ENCODE results near the gene GNA12. TPM values are rescaled to one million over a fixed set of nuclear protein-coding genes. Genes with fewer than 3 reads are reported as not detected.

Gene GNA12
- polyA plus RNA-seq, 1 of the 3 experiments (the other 2 are of a cell fraction): 64.8 TPM

DNA sequence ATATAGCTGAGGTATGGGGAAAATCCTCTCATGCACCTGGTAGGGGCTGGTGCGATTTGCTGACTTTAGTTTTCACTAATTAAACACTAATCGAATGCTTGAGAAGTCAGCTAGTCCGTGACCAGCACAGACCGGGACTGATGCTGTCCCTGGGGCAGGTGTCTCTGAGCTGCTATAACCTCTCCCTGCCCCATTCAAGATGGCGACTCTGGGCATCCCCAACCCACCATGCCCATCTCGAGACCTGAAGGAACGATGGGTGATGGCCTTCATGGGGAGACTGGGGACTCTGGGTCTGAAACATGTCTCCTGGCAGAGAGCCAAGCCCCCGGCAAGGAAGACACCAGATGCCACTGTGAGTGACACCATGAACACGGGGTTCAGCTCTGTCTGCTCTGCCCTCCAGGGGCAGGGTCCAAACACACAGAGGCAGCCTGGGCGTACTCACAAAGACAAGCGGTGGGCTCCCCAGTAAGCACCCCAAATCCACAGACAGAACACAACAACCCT, 57.4 kb downstream of the GNA12 start:
- Histone ChIP-seq H2AFZ (ENCODE audit: low read depth) (no peak overlapping the region), H3K79me2 (ENCODE audit: insufficient read depth) (peaks cover 20% of the 10 kb centered on the region; the same call in 1 of the 2 replicates), H3K27ac (ENCODE audit: low read depth in 2 of 2, low read length in 1 of 2) (no peak overlapping the region), H3K9me2 (no peaks in the 10 kb centered on the region), H3K4me1 (ENCODE audit: control insufficient read depth in 1 of 2, insufficient read depth in 2 of 2, low read depth in 1 of 2, low read length in 1 of 2) (peaks cover 0 to 21% of the 10 kb centered on the region in 2 experiments; a peak in 2 of 4 replicates), H3K4me3 (ENCODE audit: low read depth in 2 of 2, low read length in 1 of 2) (no peak overlapping the region), H3K4me2 (no peak overlapping the region), H3K9ac (no peak overlapping the region), H3K9me3 (no peaks in the 10 kb centered on the region), H3K27me3 (ENCODE audit: insufficient read depth) (no peaks in the 10 kb centered on the region), H3F3A (replicated peaks; ENCODE audit: insufficient read depth) (no peaks in the 10 kb centered on the region), H3K36me3 (replicated peaks in 1 of 2; ENCODE audit: control insufficient read depth in 1 of 2, insufficient read depth in 2 of 2, low read length in 1 of 2) (peaks cover 2 to 20% of the 10 kb centered on the region in 2 experiments), H4K20me1 (ENCODE audit: insufficient read depth) (no peaks in the 10 kb centered on the region)
- DNase-seq: no peak
- ChIA-PET CTCF (interaction anchor here (0.6 to 1.4 kb wide), 4 partner anchors 8 to 864 kb away, joined by 3 to 4 read pairs (median 4); no protein-coding TSS in a partner anchor), POLR2A (no interaction called here)
- WGBS (ENCODE audit: low lambda C conversion rate): 96% methylated on average over 9 of the region's 11 CpGs
- no peak for TF ChIP-seq MAX (IDR thresholded peaks at IDR 0.05; ENCODE audit: low read depth)
- TF ChIP-seq NRF1 (IDR thresholded peaks at IDR 0.05; ENCODE audit: low read depth, low read length): no peak
- TF ChIP-seq, protein P1, sequence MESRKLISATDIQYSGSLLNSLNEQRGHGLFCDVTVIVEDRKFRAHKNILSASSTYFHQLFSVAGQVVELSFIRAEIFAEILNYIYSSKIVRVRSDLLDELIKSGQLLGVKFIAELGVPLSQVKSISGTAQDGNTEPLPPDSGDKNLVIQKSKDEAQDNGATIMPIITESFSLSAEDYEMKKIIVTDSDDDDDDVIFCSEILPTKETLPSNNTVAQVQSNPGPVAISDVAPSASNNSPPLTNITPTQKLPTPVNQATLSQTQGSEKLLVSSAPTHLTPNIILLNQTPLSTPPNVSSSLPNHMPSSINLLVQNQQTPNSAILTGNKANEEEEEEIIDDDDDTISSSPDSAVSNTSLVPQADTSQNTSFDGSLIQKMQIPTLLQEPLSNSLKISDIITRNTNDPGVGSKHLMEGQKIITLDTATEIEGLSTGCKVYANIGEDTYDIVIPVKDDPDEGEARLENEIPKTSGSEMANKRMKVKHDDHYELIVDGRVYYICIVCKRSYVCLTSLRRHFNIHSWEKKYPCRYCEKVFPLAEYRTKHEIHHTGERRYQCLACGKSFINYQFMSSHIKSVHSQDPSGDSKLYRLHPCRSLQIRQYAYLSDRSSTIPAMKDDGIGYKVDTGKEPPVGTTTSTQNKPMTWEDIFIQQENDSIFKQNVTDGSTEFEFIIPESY (IDR thresholded peaks at IDR 0.05; ENCODE audit: borderline replicate concordance, low read depth): no peak

GRCh38 chr7:2785071-2785500, 59.0 kb downstream of the GNA12 start:
- Histone ChIP-seq H3K9ac (no peak overlapping the region), H3K4me3 (ENCODE audit: low read depth in 2 of 2, low read length in 1 of 2) (no peak overlapping the region), H3K79me2 (ENCODE audit: insufficient read depth) (peaks cover 20% of the 10 kb centered on the region; the same call in 1 of the 2 replicates), H3K27me3 (ENCODE audit: insufficient read depth) (no peaks in the 10 kb centered on the region), H3K27ac (ENCODE audit: low read depth in 2 of 2, low read length in 1 of 2) (no peak overlapping the region), H4K20me1 (ENCODE audit: insufficient read depth) (no peaks in the 10 kb centered on the region), H3K36me3 (replicated peaks in 1 of 2; ENCODE audit: control insufficient read depth in 1 of 2, insufficient read depth in 2 of 2, low read length in 1 of 2) (peaks cover 2 to 24% of the 10 kb centered on the region in 2 experiments), H3K9me3 (no peaks in the 10 kb centered on the region), H3K4me2 (no peak overlapping the region), H2AFZ (ENCODE audit: low read depth) (no peak overlapping the region), H3K9me2 (no peaks in the 10 kb centered on the region), H3K4me1 (ENCODE audit: control insufficient read depth in 1 of 2, insufficient read depth in 2 of 2, low read depth in 1 of 2, low read length in 1 of 2) (peaks cover 0 to 8% of the 10 kb centered on the region in 2 experiments; a peak in 2 of 4 replicates), H3F3A (replicated peaks; ENCODE audit: insufficient read depth) (no peaks in the 10 kb centered on the region)
- TF ChIP-seq RXRA (IDR thresholded peaks at IDR 0.05; ENCODE audit: borderline replicate concordance, low read depth) (no peak), EP300 (IDR thresholded peaks at IDR 0.05; ENCODE audit: borderline replicate concordance in 1 of 2, low read depth in 1 of 2, low read length in 1 of 2) (no peak), RFX5 (IDR thresholded peaks at IDR 0.05; ENCODE audit: low read length) (no peak), TEAD4 (IDR thresholded peaks at IDR 0.05; ENCODE audit: borderline replicate concordance, insufficient read depth) (no peak), MEF2A (IDR thresholded peaks at IDR 0.05; ENCODE audit: borderline replicate concordance, low read depth) (no peak), JUND (IDR thresholded peaks at IDR 0.05) (no peak), NFIC (IDR thresholded peaks at IDR 0.05; ENCODE audit: borderline replicate concordance) (no peak), FOSL2 (IDR thresholded peaks at IDR 0.05; ENCODE audit: borderline replicate concordance, low read depth) (no peak), NRF1 (IDR thresholded peaks at IDR 0.05; ENCODE audit: low read depth, low read length) (no peak), MAX (IDR thresholded peaks at IDR 0.05; ENCODE audit: low read depth) (no peak)
- TF ChIP-seq, protein P2, sequence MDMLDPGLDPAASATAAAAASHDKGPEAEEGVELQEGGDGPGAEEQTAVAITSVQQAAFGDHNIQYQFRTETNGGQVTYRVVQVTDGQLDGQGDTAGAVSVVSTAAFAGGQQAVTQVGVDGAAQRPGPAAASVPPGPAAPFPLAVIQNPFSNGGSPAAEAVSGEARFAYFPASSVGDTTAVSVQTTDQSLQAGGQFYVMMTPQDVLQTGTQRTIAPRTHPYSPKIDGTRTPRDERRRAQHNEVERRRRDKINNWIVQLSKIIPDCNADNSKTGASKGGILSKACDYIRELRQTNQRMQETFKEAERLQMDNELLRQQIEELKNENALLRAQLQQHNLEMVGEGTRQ (IDR thresholded peaks at IDR 0.05; ENCODE audit: borderline replicate concordance, low read depth, low read length): no peak
- TF ChIP-seq, protein P1 (IDR thresholded peaks at IDR 0.05; ENCODE audit: borderline replicate concordance, low read depth): no peak
- TF ChIP-seq, protein P3, sequence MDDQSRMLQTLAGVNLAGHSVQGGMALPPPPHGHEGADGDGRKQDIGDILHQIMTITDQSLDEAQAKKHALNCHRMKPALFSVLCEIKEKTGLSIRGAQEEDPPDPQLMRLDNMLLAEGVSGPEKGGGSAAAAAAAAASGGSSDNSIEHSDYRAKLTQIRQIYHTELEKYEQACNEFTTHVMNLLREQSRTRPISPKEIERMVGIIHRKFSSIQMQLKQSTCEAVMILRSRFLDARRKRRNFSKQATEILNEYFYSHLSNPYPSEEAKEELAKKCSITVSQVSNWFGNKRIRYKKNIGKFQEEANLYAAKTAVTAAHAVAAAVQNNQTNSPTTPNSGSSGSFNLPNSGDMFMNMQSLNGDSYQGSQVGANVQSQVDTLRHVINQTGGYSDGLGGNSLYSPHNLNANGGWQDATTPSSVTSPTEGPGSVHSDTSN (IDR thresholded peaks at IDR 0.05): no peak
- POLR2A ChIA-PET: interaction anchor here (1.2 kb wide), 1 partner anchor 25 kb away, joined by 3 read pairs; no protein-coding TSS in a partner anchor
- 85% methylated on average over 6 of the region's 6 CpGs for WGBS (ENCODE audit: low lambda C conversion rate)
- CTCF ChIA-PET: interaction anchor here (0.9 to 1.1 kb wide), 2 partner anchors 11 to 13 kb away, joined by 3 to 4 read pairs; no protein-coding TSS in a partner anchor
- no peak for DNase-seq
